Subcutaneous adipose tissue (tissue), 4 donors: Measurements from ENCODE around the gene NAXD. TPM values are rescaled to one million over a fixed set of nuclear protein-coding genes. Genes with fewer than 3 reads are reported as not detected.

ENCODE experiments used
- CTCF ChIP-seq: fragments of 450-650 bp; IDR thresholded peaks from one replicate; pipeline ENCODE4 v1.5.1; 2016; ENCODE audit warnings: low read depth, mild to moderate bottlenecking, control low read depth, antibody characterized with exemption, moderate library complexity
- total RNA-seq, 4 donors: library from RNA; depleted of rRNA; stranded (reverse); fragments of >200 nt; gene quantifications; one replicate each; pipeline ENCODE4 v1.1.0, GENCODE V29; 2016

Gene NAXD
- total RNA-seq, 4 donors from 2014 or later: 17.0 to 27.1 (median 20.4) TPM

- TF ChIP-seq CTCF: no peak
Observed at GRCh38 chr13:110684388-110685056, 69.2 kb downstream of the NAXD start.

- no peak for TF ChIP-seq CTCF
Observed at GRCh38 chr13:110685305-110686020, 70.1 kb downstream of the NAXD start.

- no peak for TF ChIP-seq CTCF
Observed at GRCh38 chr13:110687736-110688135, 72.4 kb downstream of the NAXD start.

- TF ChIP-seq CTCF: no peak
Observed at GRCh38 chr13:110689041-110689440, 73.7 kb downstream of the NAXD start.

Other genes with a start within 250 kb of the NAXD start
- gene RAB20, start 53.8 kb upstream of the NAXD start, total RNA-seq: 10 to 100 TPM; 26.6 to 78.5 (median 37.8) TPM
- gene CARS2, start 90.6 kb downstream of the NAXD start, total RNA-seq: 100 to 1,000 TPM in 2 of 4 donors, 10 to 100 TPM in 2; 36.5 to 366 (median 102) TPM
- 10 to 100 TPM; 15.3 to 26.0 (median 17.6) TPM for gene ING1, start 98.2 kb downstream of the NAXD start, total RNA-seq